ENCODE results near the gene FAM20A.
"Not testable (repeated sequence)": the region's sequence is repeated elsewhere in the genome, so short reads cannot be mapped to it uniquely, and the experiment has no call there.

The FAM20A gene

GRCh38 chr17:68522266-68522665 is 78.9 kb downstream of the FAM20A start:
- no peaks in the 10 kb centered on the region for H3K9me3 ChIP-seq (ENCODE audit: low read depth, low read length)
- no peak for DNase-seq (ENCODE audit: low read depth, low spot score)
- no peak overlapping the region for H3K27ac ChIP-seq
- H3K9ac ChIP-seq (ENCODE audit: insufficient read length), result no peak overlapping the region
- peaks cover 70% of the 10 kb centered on the region for H3K36me3 ChIP-seq (ENCODE audit: insufficient read depth, low read length)
- TF ChIP-seq EZH2 (IDR thresholded peaks at IDR 0.05) (no peak), FOXP2 (optimal IDR thresholded peaks at IDR 0.05; ENCODE audit: control extremely low read depth, extremely low read length, insufficient read depth) (no peak), POLR2AphosphoS5 (IDR thresholded peaks at IDR 0.05; ENCODE audit: borderline replicate concordance, low read depth, low read length) (no peak)
- no peak overlapping the region for H3K4me3 ChIP-seq

DNA sequence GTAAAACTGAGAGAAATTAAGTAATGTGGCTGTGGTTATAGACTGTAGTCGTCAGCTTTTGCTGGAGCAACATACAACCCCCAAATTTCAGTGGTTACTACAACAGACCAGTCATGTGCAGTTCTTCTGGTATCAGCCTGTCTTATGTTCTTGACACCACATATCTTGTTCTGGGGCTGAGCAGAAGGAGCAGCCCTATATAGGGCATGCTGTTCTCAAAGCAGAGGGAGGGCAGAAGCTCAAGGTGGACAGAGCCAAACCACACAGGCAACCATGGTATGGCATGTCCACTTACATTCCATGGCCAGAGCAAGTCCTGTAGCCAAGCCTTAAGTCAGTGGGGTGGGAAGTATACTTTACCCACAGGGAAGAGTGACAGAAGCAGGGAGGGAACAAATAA is 81.3 kb downstream of the FAM20A start:
- H3K27ac ChIP-seq, result no peak overlapping the region
- TF ChIP-seq FOXP2 (optimal IDR thresholded peaks at IDR 0.05; ENCODE audit: control extremely low read depth, extremely low read length, insufficient read depth), result no peak
- TF ChIP-seq EZH2 (IDR thresholded peaks at IDR 0.05), result no peak
- TF ChIP-seq POLR2AphosphoS5 (IDR thresholded peaks at IDR 0.05; ENCODE audit: borderline replicate concordance, low read depth, low read length), result no peak
- no peak overlapping the region for H3K9ac ChIP-seq (ENCODE audit: insufficient read length)
- no peaks in the 10 kb centered on the region for H3K9me3 ChIP-seq (ENCODE audit: low read depth, low read length)
- peaks cover 65% of the 10 kb centered on the region for H3K36me3 ChIP-seq (ENCODE audit: insufficient read depth, low read length)
- DNase-seq (ENCODE audit: low read depth, low spot score), result no peak
- no peak overlapping the region for H3K4me3 ChIP-seq

- peaks cover 58% of the 10 kb centered on the region for H3K36me3 ChIP-seq (ENCODE audit: insufficient read depth, low read length)
- not testable (repeated sequence) for H3K9ac ChIP-seq (ENCODE audit: insufficient read length); H3K4me3 ChIP-seq; H3K27ac ChIP-seq; H3K9me3 ChIP-seq (ENCODE audit: low read depth, low read length); DNase-seq (ENCODE audit: low read depth, low spot score)
Observed at GRCh38 chr17:68519051-68519450, 82.1 kb downstream of the FAM20A start.

DNA sequence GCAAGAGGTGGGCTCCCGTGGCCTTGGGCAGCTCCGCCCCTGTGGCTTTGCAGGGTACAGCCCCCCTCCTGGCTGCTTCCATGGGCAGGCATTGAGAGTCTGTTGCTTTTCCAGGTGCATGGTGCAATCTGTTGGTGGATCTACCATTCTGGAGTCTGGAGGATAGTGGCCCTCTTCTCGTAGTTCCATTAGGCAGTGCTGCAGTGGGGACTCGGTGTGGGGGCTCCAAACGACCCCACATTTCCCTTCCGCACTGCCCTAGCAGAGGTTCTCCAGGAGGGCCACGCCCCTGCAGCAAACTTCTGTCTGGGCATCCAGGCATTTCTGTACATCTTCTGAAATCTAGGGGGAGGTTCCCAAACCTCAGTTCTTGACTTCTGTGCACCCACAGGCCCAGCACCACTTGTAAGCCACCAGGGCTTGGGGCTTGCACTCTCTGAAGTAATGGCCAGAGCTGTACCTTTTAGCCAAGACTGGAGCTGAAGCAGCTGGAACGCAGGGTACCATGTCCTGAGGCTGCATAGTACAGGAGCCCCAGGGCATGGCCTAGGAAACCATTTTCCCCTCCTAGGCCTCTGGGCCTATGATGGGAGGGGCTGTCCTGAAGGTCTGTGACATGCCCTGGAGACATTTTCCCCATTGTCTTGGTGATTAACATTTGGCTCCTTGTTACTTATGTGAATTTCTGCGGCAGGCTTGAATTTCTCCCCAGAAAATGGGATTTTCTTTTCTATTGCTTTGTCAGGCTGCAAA is 82.9 kb downstream of the FAM20A start:
- H3K27ac ChIP-seq, result no peak overlapping the region
- no peak overlapping the region for H3K9ac ChIP-seq (ENCODE audit: insufficient read length)
- no peak for DNase-seq (ENCODE audit: low read depth, low spot score)
- H3K4me3 ChIP-seq, result no peak overlapping the region
- no peaks in the 10 kb centered on the region for H3K9me3 ChIP-seq (ENCODE audit: low read depth, low read length)
- no peak for TF ChIP-seq EZH2 (IDR thresholded peaks at IDR 0.05)
- TF ChIP-seq POLR2AphosphoS5 (IDR thresholded peaks at IDR 0.05; ENCODE audit: borderline replicate concordance, low read depth, low read length), result no peak
- TF ChIP-seq FOXP2 (optimal IDR thresholded peaks at IDR 0.05; ENCODE audit: control extremely low read depth, extremely low read length, insufficient read depth), result no peak
- H3K36me3 ChIP-seq (ENCODE audit: insufficient read depth, low read length), result peaks cover 50% of the 10 kb centered on the region

GRCh38 chr17:68517605-68518004 is 83.6 kb downstream of the FAM20A start:
- H3K36me3 ChIP-seq (ENCODE audit: insufficient read depth, low read length), result peaks cover 45% of the 10 kb centered on the region
- H3K27ac ChIP-seq, H3K4me3 ChIP-seq: not testable (repeated sequence)

DNA sequence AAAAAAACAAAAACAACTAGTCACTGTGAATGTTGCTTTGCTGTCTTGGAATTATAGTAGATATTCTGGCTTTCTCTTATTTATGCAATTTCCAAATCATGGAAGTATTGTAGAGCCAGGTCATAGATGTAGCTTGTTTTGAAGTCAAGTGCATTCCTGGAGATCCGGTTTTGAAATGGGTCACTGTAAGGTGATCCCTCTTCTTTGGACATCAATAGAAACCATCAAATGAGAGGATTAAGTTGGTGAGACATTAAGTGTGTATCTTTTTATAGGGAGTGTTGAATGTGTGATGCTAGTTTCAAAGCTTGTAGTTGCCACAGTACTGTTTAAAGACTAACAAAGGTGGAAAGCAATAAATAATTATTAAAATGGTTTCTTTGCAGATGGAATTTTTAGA is 84.4 kb downstream of the FAM20A start:
- Histone ChIP-seq H3K36me3 (ENCODE audit: insufficient read depth, low read length) (peaks cover 41% of the 10 kb centered on the region), H3K4me3 (no peak overlapping the region), H3K27ac (no peak overlapping the region), H3K9ac (ENCODE audit: insufficient read length) (no peak overlapping the region), H3K9me3 (ENCODE audit: low read depth, low read length) (no peaks in the 10 kb centered on the region)
- no peak for DNase-seq (ENCODE audit: low read depth, low spot score)
- TF ChIP-seq FOXP2 (optimal IDR thresholded peaks at IDR 0.05; ENCODE audit: control extremely low read depth, extremely low read length, insufficient read depth) (no peak), EZH2 (IDR thresholded peaks at IDR 0.05) (no peak), POLR2AphosphoS5 (IDR thresholded peaks at IDR 0.05; ENCODE audit: borderline replicate concordance, low read depth, low read length) (no peak)

More at GRCh38 chr17:68517605-68518004, 83.6 kb downstream of the FAM20A start:
- H3K9ac ChIP-seq (ENCODE audit: insufficient read length); DNase-seq (ENCODE audit: low read depth, low spot score); H3K9me3 ChIP-seq (ENCODE audit: low read depth, low read length): not testable (repeated sequence)

DNA sequence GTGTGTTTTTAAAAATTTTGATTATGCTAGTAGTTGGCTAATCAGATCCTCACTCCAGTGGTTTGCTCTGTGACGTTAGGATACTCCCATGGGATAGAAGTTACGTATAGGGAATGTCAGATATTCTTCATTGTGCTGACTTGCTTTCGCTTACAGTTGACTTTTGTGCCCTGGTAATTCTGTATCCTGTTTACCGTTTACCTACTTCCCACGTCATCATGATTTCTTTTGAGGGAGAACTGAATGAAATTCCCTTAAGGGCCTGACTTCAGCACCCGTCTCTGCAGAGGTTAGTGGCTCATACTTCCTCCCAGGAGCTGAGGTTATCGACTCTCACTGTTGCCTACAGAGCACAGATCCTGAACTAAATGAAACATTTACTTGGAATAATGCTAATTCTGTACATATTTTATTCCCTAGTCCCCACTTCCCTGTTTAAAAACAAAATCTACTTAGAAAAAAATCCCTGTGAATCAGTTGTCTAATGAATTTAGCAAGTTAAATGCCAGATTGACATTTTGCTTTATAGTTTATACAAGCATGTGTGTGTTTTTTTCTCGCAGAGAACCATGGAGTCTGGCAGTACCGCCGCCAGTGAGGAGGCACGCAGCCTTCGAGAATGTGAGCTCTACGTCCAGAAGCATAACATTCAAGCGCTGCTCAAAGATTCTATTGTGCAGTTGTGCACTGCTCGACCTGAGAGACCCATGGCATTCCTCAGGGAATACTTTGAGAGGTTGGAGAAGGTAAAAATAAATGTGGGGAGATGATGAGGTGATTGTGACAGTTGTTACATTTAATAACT is 86.1 kb downstream of the FAM20A start:
- Histone ChIP-seq H3K9me3 (ENCODE audit: low read depth, low read length) (no peaks in the 10 kb centered on the region), H3K9ac (ENCODE audit: insufficient read length) (no peak overlapping the region), H3K4me3 (no peak overlapping the region), H3K27ac (no peak overlapping the region), H3K36me3 (ENCODE audit: insufficient read depth, low read length) (peaks cover 40% of the 10 kb centered on the region)
- TF ChIP-seq FOXP2 (optimal IDR thresholded peaks at IDR 0.05; ENCODE audit: control extremely low read depth, extremely low read length, insufficient read depth), result no peak
- TF ChIP-seq EZH2 (IDR thresholded peaks at IDR 0.05), result no peak
- no peak for TF ChIP-seq POLR2AphosphoS5 (IDR thresholded peaks at IDR 0.05; ENCODE audit: borderline replicate concordance, low read depth, low read length)
- no peak for DNase-seq (ENCODE audit: low read depth, low spot score)

GRCh38 chr17:68513932-68514331 is 87.2 kb downstream of the FAM20A start:
- Histone ChIP-seq H3K4me3 (peak overlapping the region; percentile 92), H3K27ac (no peak overlapping the region), H3K36me3 (ENCODE audit: insufficient read depth, low read length) (peaks cover 34% of the 10 kb centered on the region), H3K9me3 (ENCODE audit: low read depth, low read length) (no peaks in the 10 kb centered on the region), H3K9ac (ENCODE audit: insufficient read length) (peak overlapping the region; percentile 87)
- DNase-seq (ENCODE audit: low read depth, low spot score), result no peak
- TF ChIP-seq EZH2 (IDR thresholded peaks at IDR 0.05) (no peak), POLR2AphosphoS5 (IDR thresholded peaks at IDR 0.05; ENCODE audit: borderline replicate concordance, low read depth, low read length) (no peak), FOXP2 (optimal IDR thresholded peaks at IDR 0.05; ENCODE audit: control extremely low read depth, extremely low read length, insufficient read depth) (no peak)
